A549 (cell line): Measurements from ENCODE around the gene RHCG. TPM values are rescaled to one million over a fixed set of nuclear protein-coding genes. Genes with fewer than 3 reads are reported as not detected.

ENCODE experiments used
- ATAC-seq, 2 experiments: fragments of 200-7000 bp in 1 of 2; fragments of >200 bp in 1 of 2; cut with Nextera tagmentation in 1 of 2; cut with Tn5 transposase in 1 of 2; 3 replicates each; pipeline versions ENCODE4 v1.8.0 to v1.9.1; 2018 to 2020; ENCODE audit warnings: mild to moderate bottlenecking in 1 of 2, moderate library complexity in 1 of 2
- CTCF ChIA-PET: fragments of 300-600 bp; sonication (Branson Sonifier 250); formaldehyde crosslinking; extraction: SDS; loops from one replicate; lab custom pipeline; 2021; ENCODE audit warnings: antibody characterized with exemption, inconsistent platforms; lab: Yijun Ruan, JAX
- POLR2A ChIA-PET: fragments of 350-600 bp; formaldehyde crosslinking; extraction: SDS; loops from one replicate; lab custom pipeline; 2021; ENCODE audit warnings: antibody characterized with exemption, inconsistent platforms; lab: Yijun Ruan, JAX
- DNase-seq, 2 experiments: peaks; one replicate each; pipeline versions ENCODE4 v3.0.0 to v3.0.0-alpha.2; 2011 to 2016; ENCODE audit warnings: low read depth in 1 of 2, low spot score in 1 of 2
- FAIRE-seq: peaks from 2 replicates; lab custom pipeline; 2011; peaks lifted over from hg19 to GRCh38; lab: Jason Lieb, UNC
- H3K27ac ChIP-seq, 2 experiments: fragments of >200 bp; sonication (Bioruptor Twin); formaldehyde crosslinking; 3 replicates each; pipeline ENCODE4 v1.5.1; 2016 to 2017
- H3K4me1 ChIP-seq: fragments of >200 bp; sonication (Bioruptor Twin); formaldehyde crosslinking; 3 replicates; pipeline ENCODE4 v1.6.1; 2016
- H3K4me2 ChIP-seq: fragments of >200 bp; sonication (Bioruptor Twin); formaldehyde crosslinking; 3 replicates; pipeline ENCODE4 v1.6.1; 2016
- H3K4me3 ChIP-seq: fragments of >200 bp; sonication (Bioruptor Twin); formaldehyde crosslinking; 3 replicates; pipeline ENCODE4 v1.5.1; 2016
- H3K9me3 ChIP-seq: fragments of >200 bp; sonication (Bioruptor Twin); formaldehyde crosslinking; 3 replicates; pipeline ENCODE4 v1.6.1; 2016
- BCL3 ChIP-seq: fragments of >200 bp; sonication (Bioruptor Twin); formaldehyde crosslinking; IDR thresholded peaks from 3 replicates; pipeline ENCODE4 v1.6.1; 2016
- CBX8 ChIP-seq: fragments of 200-600 bp; sonication (generic); IDR thresholded peaks from 2 replicates; pipeline ENCODE4 v1.6.1; 2016
- EHMT2 ChIP-seq: fragments of 200-600 bp; sonication (generic); IDR thresholded peaks from 2 replicates; pipeline ENCODE4 v1.6.1; 2016; ENCODE audit warnings: antibody characterized with exemption, low read depth, mild to moderate bottlenecking, moderate library complexity
- ESRRA ChIP-seq: fragments of 150-350 bp; IDR thresholded peaks from 2 replicates; pipeline ENCODE4 v1.6.1; 2014; ENCODE audit warnings: mild to moderate bottlenecking, low read length, borderline replicate concordance
- GATA3 ChIP-seq: IDR thresholded peaks from 2 replicates; pipeline ENCODE4 v1.6.1; 2012; ENCODE audit warnings: borderline replicate concordance
- HEYL ChIP-seq: fragments of 250-450 bp; sonication (Bioruptor Pico); IDR thresholded peaks from 2 replicates; pipeline ENCODE4 v1.8.0; 2021; ENCODE audit warnings: mild to moderate bottlenecking, moderate library complexity
- KDM5A ChIP-seq: fragments of 200-600 bp; sonication (generic); IDR thresholded peaks from 2 replicates; pipeline ENCODE4 v1.6.1; 2016; ENCODE audit warnings: antibody characterized with exemption, mild to moderate bottlenecking
- MYC ChIP-seq: IDR thresholded peaks from 2 replicates; pipeline ENCODE4 v1.6.1; 2012; ENCODE audit warnings: mild to moderate bottlenecking, inconsistent platforms, low read length, improper control_type of control experiment, borderline replicate concordance
- NR3C1 ChIP-seq: fragments of >200 bp; sonication (Bioruptor Twin); formaldehyde crosslinking; IDR thresholded peaks from 3 replicates; pipeline ENCODE4 v1.6.1; 2017
- PHF8 ChIP-seq: fragments of 200-600 bp; sonication (generic); IDR thresholded peaks from 2 replicates; pipeline ENCODE4 v1.6.1; 2016; ENCODE audit warnings: low read depth, mild to moderate bottlenecking, antibody characterized with exemption, moderate library complexity, borderline replicate concordance
- RCOR1 ChIP-seq: fragments of 150-350 bp; IDR thresholded peaks from 2 replicates; pipeline ENCODE4 v1.6.1; 2014; ENCODE audit warnings: antibody characterized with exemption, low read length, low read depth
- SMC3 ChIP-seq: fragments of >200 bp; sonication (Bioruptor Twin); formaldehyde crosslinking; IDR thresholded peaks from 3 replicates; pipeline ENCODE4 v1.6.1; 2018; ENCODE audit warnings: inconsistent platforms
- SREBF2 ChIP-seq: fragments of 450-650 bp; IDR thresholded peaks from 2 replicates; pipeline ENCODE4 v1.6.1; 2014; ENCODE audit warnings: mild to moderate bottlenecking, moderate library complexity
- TP53 ChIP-seq: fragments of 250-450 bp; sonication (Bioruptor Pico); IDR thresholded peaks from 2 replicates; pipeline ENCODE4 v1.5.0; 2021; ENCODE audit warnings: mild to moderate bottlenecking, moderate library complexity
- USF2 ChIP-seq: fragments of 450-650 bp; IDR thresholded peaks from 2 replicates; pipeline ENCODE4 v1.6.1; 2014; ENCODE audit warnings: antibody characterized with exemption
- ZC3H11A ChIP-seq: fragments of 450-650 bp; IDR thresholded peaks from 2 replicates; pipeline ENCODE4 v1.6.1; 2014; ENCODE audit warnings: antibody characterized with exemption, mild to moderate bottlenecking
- ZFP36 ChIP-seq: fragments of 450-650 bp; IDR thresholded peaks from 2 replicates; pipeline ENCODE4 v1.6.1; 2014; ENCODE audit warnings: borderline replicate concordance; ENCODE audit not compliant: partially characterized antibody
- ZNF302 ChIP-seq: fragments of 250-450 bp; sonication (Bioruptor Pico); IDR thresholded peaks from 2 replicates; pipeline ENCODE4 v1.9.0; 2021; ENCODE audit warnings: inconsistent platforms, mild to moderate bottlenecking, moderate library complexity
- ZSCAN20 ChIP-seq: fragments of 250-450 bp; sonication (Bioruptor Pico); IDR thresholded peaks from 2 replicates; pipeline ENCODE4 v1.8.0; 2022; ENCODE audit warnings: mild to moderate bottlenecking, moderate library complexity
- WGBS: methylation state at CpG from one replicate; pipeline ENCODE4 v1.1.6; 2017; ENCODE audit errors: missing lambda C conversion rate; 5-methylcytosine and 5-hydroxymethylcytosine counted together
- polyA plus RNA-seq, 4 experiments: library from polyadenylated mRNA; depleted of rRNA in 3 of 4; stranded (reverse); fragments of >200 nt; fragmentation: RNase III in 1 of 4; extraction: RNeasy Plus Mini Kit Qiagen cat#74134 plus additional on column Dnase treatment in 1 of 4; gene quantifications; 2 replicates in 3 of 4; 3 replicates in 1 of 4; pipeline ENCODE4 v1.2.3, GENCODE V29; 2011 to 2017
- TF ChIP-seq, protein P1 (sequence below): fragments of 200-600 bp; sonication (generic); IDR thresholded peaks from 2 replicates; pipeline ENCODE4 v1.6.1; 2016; ENCODE audit warnings: antibody characterized with exemption, mild to moderate bottlenecking, moderate library complexity

Gene RHCG
- polyA plus RNA-seq, 2 of the 4 experiments (the other 2 are of a cell fraction), result 3.6 to 11.0 TPM

DNA sequence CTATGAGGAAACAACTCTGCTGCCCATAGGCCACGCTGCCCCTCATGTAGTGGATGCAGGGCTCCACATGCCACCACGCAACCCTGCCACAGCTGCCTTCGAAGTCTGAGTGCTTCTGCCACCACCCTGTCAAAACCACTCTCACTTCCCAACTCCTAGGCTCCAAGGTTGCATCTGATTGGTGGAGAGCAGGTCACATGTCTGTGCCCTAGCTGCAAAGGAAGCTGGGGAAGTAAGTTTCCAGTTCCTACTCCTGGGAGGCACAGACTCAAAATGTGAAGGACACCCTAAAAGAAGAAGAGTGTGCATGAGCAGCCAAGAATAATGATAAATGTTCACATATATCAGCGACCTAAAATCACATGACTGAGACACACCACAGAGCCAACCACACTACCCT, 47.0 kb upstream of the RHCG start:
- H3K4me3 ChIP-seq, result no peak overlapping the region
- FAIRE-seq (no peak), DNase-seq (peak in 1 of 2 experiments; percentile 28), ATAC-seq (no peak)
- TF ChIP-seq GATA3 (no peak), USF2 (0 out of 2 replicates have a peak, but pooled peaks have one; percentile 37)
- TF ChIP-seq, protein P1, sequence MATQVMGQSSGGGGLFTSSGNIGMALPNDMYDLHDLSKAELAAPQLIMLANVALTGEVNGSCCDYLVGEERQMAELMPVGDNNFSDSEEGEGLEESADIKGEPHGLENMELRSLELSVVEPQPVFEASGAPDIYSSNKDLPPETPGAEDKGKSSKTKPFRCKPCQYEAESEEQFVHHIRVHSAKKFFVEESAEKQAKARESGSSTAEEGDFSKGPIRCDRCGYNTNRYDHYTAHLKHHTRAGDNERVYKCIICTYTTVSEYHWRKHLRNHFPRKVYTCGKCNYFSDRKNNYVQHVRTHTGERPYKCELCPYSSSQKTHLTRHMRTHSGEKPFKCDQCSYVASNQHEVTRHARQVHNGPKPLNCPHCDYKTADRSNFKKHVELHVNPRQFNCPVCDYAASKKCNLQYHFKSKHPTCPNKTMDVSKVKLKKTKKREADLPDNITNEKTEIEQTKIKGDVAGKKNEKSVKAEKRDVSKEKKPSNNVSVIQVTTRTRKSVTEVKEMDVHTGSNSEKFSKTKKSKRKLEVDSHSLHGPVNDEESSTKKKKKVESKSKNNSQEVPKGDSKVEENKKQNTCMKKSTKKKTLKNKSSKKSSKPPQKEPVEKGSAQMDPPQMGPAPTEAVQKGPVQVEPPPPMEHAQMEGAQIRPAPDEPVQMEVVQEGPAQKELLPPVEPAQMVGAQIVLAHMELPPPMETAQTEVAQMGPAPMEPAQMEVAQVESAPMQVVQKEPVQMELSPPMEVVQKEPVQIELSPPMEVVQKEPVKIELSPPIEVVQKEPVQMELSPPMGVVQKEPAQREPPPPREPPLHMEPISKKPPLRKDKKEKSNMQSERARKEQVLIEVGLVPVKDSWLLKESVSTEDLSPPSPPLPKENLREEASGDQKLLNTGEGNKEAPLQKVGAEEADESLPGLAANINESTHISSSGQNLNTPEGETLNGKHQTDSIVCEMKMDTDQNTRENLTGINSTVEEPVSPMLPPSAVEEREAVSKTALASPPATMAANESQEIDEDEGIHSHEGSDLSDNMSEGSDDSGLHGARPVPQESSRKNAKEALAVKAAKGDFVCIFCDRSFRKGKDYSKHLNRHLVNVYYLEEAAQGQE, result no peak
- 68% methylated on average over 4 of the region's 4 CpGs for WGBS
- ChIA-PET POLR2A (no interaction called here), CTCF (interaction anchor here (0.7 to 1.9 kb wide), 6 partner anchors 11 to 113 kb away, joined by 3 to 7 read pairs (median 4); no protein-coding TSS in a partner anchor)
- H3K9me3 ChIP-seq, result peaks cover 13% of the 10 kb centered on the region
- no peaks in the 10 kb centered on the region for H3K4me1 ChIP-seq
- no peak overlapping the region for H3K27ac ChIP-seq
- H3K4me2 ChIP-seq, result no peak overlapping the region

GRCh38 chr15:89542369-89542768, 46.0 kb upstream of the RHCG start:
- Histone ChIP-seq H3K4me2 (no peak overlapping the region), H3K4me3 (no peak overlapping the region), H3K27ac (no peak overlapping the region; a peak in 1 of 6 replicates), H3K9me3 (peaks cover 15% of the 10 kb centered on the region), H3K4me1 (no peaks in the 10 kb centered on the region)
- no peak for TF ChIP-seq EHMT2
- no peak for TF ChIP-seq ZFP36
- TF ChIP-seq SREBF2, result no peak
- no peak for TF ChIP-seq SMC3
- no peak for TF ChIP-seq ZSCAN20 (CRISPR knock-in tag)
- no peak for TF ChIP-seq HEYL
- TF ChIP-seq, protein P1, result no peak
- TF ChIP-seq CBX8, result no peak
- no peak for TF ChIP-seq RCOR1
- TF ChIP-seq ESRRA, result no peak
- TF ChIP-seq ZNF302, result no peak
- no peak for TF ChIP-seq BCL3
- no peak for TF ChIP-seq PHF8
- TF ChIP-seq MYC, result no peak
- TF ChIP-seq ZC3H11A, result no peak
- no peak for TF ChIP-seq NR3C1
- TF ChIP-seq KDM5A, result no peak
- no peak for TF ChIP-seq TP53 (CRISPR knock-in tag)
- ChIA-PET CTCF (interaction anchor here (0.8 to 1.9 kb wide), 7 partner anchors 8 to 105 kb away, joined by 3 to 7 read pairs (median 3); no protein-coding TSS in a partner anchor), POLR2A (no interaction called here)
- 34% methylated on average over 3 of the region's 3 CpGs for WGBS
- ATAC-seq (no peak), FAIRE-seq (no peak), DNase-seq (no peak)
